NCI-H1694 treated with DMSO at 0.1 percent for 48 hours (cell line): ENCODE data around the gene UNG.

Experiments
- DNase-seq: peaks from one replicate; lab custom pipeline; 2025; lab: John Stamatoyannopoulos, UW

The UNG gene

GRCh38 chr12:109156036-109156435 is 58.6 kb downstream of the UNG start:
- no peak for DNase-seq

- DNase-seq: no peak
These were observed 59.2 kb downstream of the UNG start for GRCh38 chr12:109156586-109156985.

- no peak for DNase-seq
These were observed 60.6 kb downstream of the UNG start for GRCh38 chr12:109157986-109158385.

- no peak for DNase-seq
These were observed 63.0 kb downstream of the UNG start for GRCh38 chr12:109160433-109160832.
